ENCODE measurements around the gene BTBD8. TPM values are rescaled to one million over a fixed set of nuclear protein-coding genes. Genes with fewer than 3 reads are reported as not detected.

BTBD8 gene
- polyA plus RNA-seq, 1 donor from 2014 or later: 38.6 TPM

- no peaks in the 10 kb centered on the region for H4K20me1 ChIP-seq (ENCODE audit: insufficient read depth)
- H3K4me2 ChIP-seq (ENCODE audit: low read length): peak overlapping the region; percentile 37
- H2AFZ ChIP-seq (ENCODE audit: low read depth, low read length): no peak overlapping the region
- H3K9me2 ChIP-seq (ENCODE audit: insufficient read depth, low read length): no peaks in the 10 kb centered on the region
- no peak for TF ChIP-seq MXI1 (conservative IDR thresholded peaks at IDR 0.05; ENCODE audit: poor library complexity, severe bottlenecking)
- no peak for TF ChIP-seq SMC3 (conservative IDR thresholded peaks at IDR 0.05; ENCODE audit: poor library complexity)
- TF ChIP-seq EP300 (conservative IDR thresholded peaks at IDR 0.05; ENCODE audit: poor library complexity, severe bottlenecking): peak; percentile 96
- TF ChIP-seq CTCF (IDR thresholded peaks at IDR 0.05; ENCODE audit: poor library complexity, severe bottlenecking): no peak
- TF ChIP-seq REST (IDR thresholded peaks at IDR 0.05; ENCODE audit: borderline replicate concordance): peak; percentile 30
- TF ChIP-seq TAF1 (IDR thresholded peaks at IDR 0.05; ENCODE audit: low read depth): no peak
- no peak for TF ChIP-seq EZH2 (IDR thresholded peaks at IDR 0.05; ENCODE audit: borderline replicate concordance, insufficient read depth, low read length, poor library complexity, severe bottlenecking)
- peak; percentile 19 for TF ChIP-seq RAD21 (conservative IDR thresholded peaks at IDR 0.05)
- TF ChIP-seq POLR2AphosphoS5 (IDR thresholded peaks at IDR 0.05): peak; percentile 83
- H3K9me3 ChIP-seq (ENCODE audit: low read length): no peaks in the 10 kb centered on the region
- H3K36me3 ChIP-seq (ENCODE audit: insufficient read depth, low read length): no peaks in the 10 kb centered on the region
- H3K4me3 ChIP-seq (ENCODE audit: low read length): peak overlapping the region; percentile 42
- peak overlapping the region; percentile 46 for H3K9ac ChIP-seq (ENCODE audit: low read length)
- no peaks in the 10 kb centered on the region for H3K27me3 ChIP-seq (ENCODE audit: insufficient read depth, low read depth, low read length)
- no peaks in the 10 kb centered on the region for H3K79me2 ChIP-seq (replicated peaks; ENCODE audit: insufficient read depth, low read length)
- no peaks in the 10 kb centered on the region for H3F3A ChIP-seq (ENCODE audit: insufficient read depth, low read length, poor library complexity, severe bottlenecking)
- H3K27ac ChIP-seq (ENCODE audit: low read length): peak overlapping the region; percentile 86
Observed at GRCh38 chr1:92094090-92094489, 13.9 kb downstream of the BTBD8 start.

GRCh38 chr1:92094595-92094994 is 14.4 kb downstream of the BTBD8 start:
- peak overlapping the region; percentile 86 for H3K27ac ChIP-seq (ENCODE audit: low read length)
- H3K9ac ChIP-seq (ENCODE audit: low read length): peak overlapping the region; percentile 46
- no peaks in the 10 kb centered on the region for H3F3A ChIP-seq (ENCODE audit: insufficient read depth, low read length, poor library complexity, severe bottlenecking)
- no peaks in the 10 kb centered on the region for H3K27me3 ChIP-seq (ENCODE audit: insufficient read depth, low read depth, low read length)
- no peaks in the 10 kb centered on the region for H3K36me3 ChIP-seq (ENCODE audit: insufficient read depth, low read length)
- no peaks in the 10 kb centered on the region for H3K79me2 ChIP-seq (replicated peaks; ENCODE audit: insufficient read depth, low read length)
- peak overlapping the region; percentile 42 for H3K4me3 ChIP-seq (ENCODE audit: low read length)
- peak overlapping the region; percentile 27 for H3K4me2 ChIP-seq (ENCODE audit: low read length)
- no peaks in the 10 kb centered on the region for H3K9me2 ChIP-seq (ENCODE audit: insufficient read depth, low read length)
- no peaks in the 10 kb centered on the region for H4K20me1 ChIP-seq (ENCODE audit: insufficient read depth)
- no peaks in the 10 kb centered on the region for H3K9me3 ChIP-seq (ENCODE audit: low read length)
- peak; percentile 6 for TF ChIP-seq REST (IDR thresholded peaks at IDR 0.05; ENCODE audit: borderline replicate concordance)
- no peak for TF ChIP-seq TAF1 (IDR thresholded peaks at IDR 0.05; ENCODE audit: low read depth)
- TF ChIP-seq MXI1 (conservative IDR thresholded peaks at IDR 0.05; ENCODE audit: poor library complexity, severe bottlenecking): no peak
- H2AFZ ChIP-seq (ENCODE audit: low read depth, low read length): peak overlapping the region; percentile 2

Data from neural cell (in vitro differentiated cells).